DND-41 (cell line): ENCODE data around the gene MAGT1.

Experiments used
- ATAC-seq: fragments of 200-7000 bp; cut with Tn5 transposase; 3 replicates; pipeline ENCODE4 v1.9.1; 2021; ENCODE audit warnings: low read depth; ENCODE audit not compliant: insufficient read depth
- DNase-seq: peaks from one replicate; pipeline ENCODE4 v3.0.0-alpha.2; 2020
- H2AFZ ChIP-seq: 2 replicates; pipeline ENCODE4 v1.6.0; 2012; ENCODE audit warnings: low read depth, low read length
- H3K27ac ChIP-seq: 2 replicates; pipeline ENCODE4 v1.5.1; 2012; ENCODE audit warnings: low read length, inconsistent platforms
- H3K27me3 ChIP-seq: fragments of 200-600 bp; sonication (generic); 2 replicates; pipeline ENCODE4 v1.6.0; 2012; ENCODE audit warnings: low read length, mild to moderate bottlenecking, inconsistent platforms; ENCODE audit not compliant: insufficient read depth, poor library complexity
- H3K36me3 ChIP-seq: 2 replicates; pipeline ENCODE4 v1.5.1; 2012; ENCODE audit warnings: low read length, inconsistent platforms; ENCODE audit not compliant: insufficient read depth
- H3K4me1 ChIP-seq: 2 replicates; pipeline ENCODE4 v1.5.1; 2012; ENCODE audit warnings: mild to moderate bottlenecking, low read length; ENCODE audit not compliant: insufficient read depth
- H3K4me2 ChIP-seq: 2 replicates; pipeline ENCODE4 v1.6.0; 2012; ENCODE audit warnings: mild to moderate bottlenecking, moderate library complexity, low read length, inconsistent platforms; ENCODE audit not compliant: insufficient read depth
- H3K4me3 ChIP-seq, 2 experiments: fragments of 200-600 bp in 1 of 2; shearing (Covaris generic) in 1 of 2; 2 replicates each; pipeline ENCODE4 v1.5.1; 2012 to 2016; ENCODE audit warnings: inconsistent platforms in 2 of 2, low read length in 2 of 2, mild to moderate bottlenecking in 2 of 2, low read depth in 1 of 2, moderate library complexity in 1 of 2
- H3K79me2 ChIP-seq: 2 replicates; pipeline ENCODE4 v1.6.0; 2012; ENCODE audit warnings: low read length, inconsistent platforms; ENCODE audit not compliant: insufficient read depth
- H3K9ac ChIP-seq: 2 replicates; pipeline ENCODE4 v1.6.0; 2012; ENCODE audit warnings: low read depth, mild to moderate bottlenecking, inconsistent platforms, low read length, moderate library complexity
- H3K9me3 ChIP-seq: 2 replicates; pipeline ENCODE4 v1.5.1; 2012; ENCODE audit warnings: low read length, moderate library complexity, mild to moderate bottlenecking, inconsistent platforms; ENCODE audit not compliant: insufficient read depth, severe bottlenecking
- H4K20me1 ChIP-seq: 2 replicates; pipeline ENCODE4 v1.6.0; 2012; ENCODE audit warnings: low read length; ENCODE audit not compliant: insufficient read depth
- EZH2 ChIP-seq: IDR thresholded peaks from 3 replicates; pipeline ENCODE4 v1.6.1; 2012; ENCODE audit warnings: borderline replicate concordance, low read depth, mild to moderate bottlenecking, moderate library complexity, low read length, inconsistent platforms; ENCODE audit not compliant: severe bottlenecking
- TF ChIP-seq, protein P1 (sequence below): IDR thresholded peaks from 2 replicates; pipeline ENCODE4 v1.5.1; 2012; ENCODE audit warnings: borderline replicate concordance, low read length, moderate library complexity, mild to moderate bottlenecking; ENCODE audit not compliant: poor library complexity, severe bottlenecking; ENCODE audit errors: extremely low read depth

Gene MAGT1

DNA sequence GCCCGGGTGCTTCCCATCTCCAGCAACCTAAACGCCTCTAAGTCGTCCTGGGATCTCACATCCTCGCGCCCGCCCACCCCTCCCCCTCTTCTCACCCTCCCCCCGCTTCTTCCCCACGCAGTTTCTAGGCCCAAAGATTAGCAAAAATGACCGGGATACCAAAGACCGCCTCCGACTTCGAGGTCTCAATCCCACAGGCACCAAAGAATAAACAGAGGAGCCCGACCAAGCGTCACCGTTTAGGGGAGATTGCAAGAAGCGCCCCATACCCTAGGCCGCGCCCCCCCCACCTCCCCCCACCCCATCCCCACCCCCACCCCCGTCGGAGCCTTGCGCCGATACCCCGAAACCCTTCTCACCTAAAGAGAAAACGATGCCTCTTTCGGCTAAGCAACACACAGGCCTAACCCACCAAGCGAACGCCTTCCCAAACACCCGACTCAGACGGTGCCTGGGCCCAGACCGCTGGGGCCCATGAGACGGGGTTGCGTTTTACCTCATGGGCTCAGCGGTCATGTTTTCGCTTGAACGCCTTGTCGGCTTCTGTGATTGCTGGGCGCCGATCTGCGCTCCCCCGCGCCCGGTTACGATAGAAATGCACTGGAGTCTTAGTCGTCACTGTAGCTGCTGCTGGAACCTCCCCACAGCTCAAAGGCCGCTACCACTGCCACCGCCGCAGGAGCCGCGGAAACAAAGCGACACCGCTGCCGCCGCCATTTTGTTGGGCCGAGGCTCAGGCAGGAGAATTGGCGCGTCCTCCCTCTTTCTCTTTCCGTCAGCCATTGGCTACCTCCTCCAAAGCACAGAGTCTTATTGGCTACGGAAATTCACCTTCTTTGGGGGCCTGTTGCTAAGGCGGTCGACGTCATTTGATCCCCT is 109.5 kb downstream of the MAGT1 start, which contains the start of gene ATRX:
Gene ATRX, minus strand, starts transcription at position 731 of the 879 bp plus-strand sequence. Its CDS starts 215 bp downstream, at position 516.
- peak within 1 kb of the TSS; percentile 95 for H2AFZ ChIP-seq
- H3K27ac ChIP-seq = peak within 1 kb of the TSS; percentile 96
- H3K36me3 ChIP-seq = no peaks in the 10 kb centered on the region; the same call in 1 of the 2 replicates
- peak within 1 kb of the TSS; percentile 97 for H3K9ac ChIP-seq
- H3K9me3 ChIP-seq = no peaks in the 10 kb centered on the region
- TF ChIP-seq, protein P1, sequence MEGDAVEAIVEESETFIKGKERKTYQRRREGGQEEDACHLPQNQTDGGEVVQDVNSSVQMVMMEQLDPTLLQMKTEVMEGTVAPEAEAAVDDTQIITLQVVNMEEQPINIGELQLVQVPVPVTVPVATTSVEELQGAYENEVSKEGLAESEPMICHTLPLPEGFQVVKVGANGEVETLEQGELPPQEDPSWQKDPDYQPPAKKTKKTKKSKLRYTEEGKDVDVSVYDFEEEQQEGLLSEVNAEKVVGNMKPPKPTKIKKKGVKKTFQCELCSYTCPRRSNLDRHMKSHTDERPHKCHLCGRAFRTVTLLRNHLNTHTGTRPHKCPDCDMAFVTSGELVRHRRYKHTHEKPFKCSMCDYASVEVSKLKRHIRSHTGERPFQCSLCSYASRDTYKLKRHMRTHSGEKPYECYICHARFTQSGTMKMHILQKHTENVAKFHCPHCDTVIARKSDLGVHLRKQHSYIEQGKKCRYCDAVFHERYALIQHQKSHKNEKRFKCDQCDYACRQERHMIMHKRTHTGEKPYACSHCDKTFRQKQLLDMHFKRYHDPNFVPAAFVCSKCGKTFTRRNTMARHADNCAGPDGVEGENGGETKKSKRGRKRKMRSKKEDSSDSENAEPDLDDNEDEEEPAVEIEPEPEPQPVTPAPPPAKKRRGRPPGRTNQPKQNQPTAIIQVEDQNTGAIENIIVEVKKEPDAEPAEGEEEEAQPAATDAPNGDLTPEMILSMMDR = no peak
- no peak for TF ChIP-seq EZH2
- peaks cover 61% of the 10 kb centered on the region for H3K79me2 ChIP-seq
- peaks cover 20% of the 10 kb centered on the region; the same call in 1 of the 2 replicates for H4K20me1 ChIP-seq
- peak within 1 kb of the TSS; percentile 77 to 85 for H3K4me3 ChIP-seq
- peak within 1 kb of the TSS; percentile 82 for H3K4me2 ChIP-seq
- DNase-seq (peak; percentile 83), ATAC-seq (peak; percentile 97)
- no peaks in the 10 kb centered on the region for H3K27me3 ChIP-seq
- peaks cover 46% of the 10 kb centered on the region for H3K4me1 ChIP-seq

DNA sequence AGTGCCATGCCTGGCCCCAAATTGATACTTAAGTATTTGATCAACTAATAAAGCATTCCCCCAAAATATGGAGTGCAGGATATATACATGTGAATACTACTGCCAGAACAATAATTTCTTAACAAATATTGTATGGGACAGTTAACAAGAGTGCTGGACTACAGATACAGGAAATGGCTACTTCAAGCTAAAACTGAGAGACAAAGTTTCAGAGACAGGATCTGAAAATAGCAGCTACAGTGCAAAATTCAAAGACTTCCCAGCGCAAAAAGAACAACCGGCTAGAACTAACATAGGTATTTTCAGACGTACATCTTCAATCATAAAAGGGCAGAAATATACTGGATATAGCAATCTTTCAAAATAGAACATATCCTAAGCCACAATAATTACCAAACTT is 115.5 kb downstream of the MAGT1 start:
- no peak overlapping the region; the same call in 1 of the 2 replicates for H3K4me2 ChIP-seq
- H3K4me1 ChIP-seq = peaks cover 20% of the 10 kb centered on the region
- no peak overlapping the region for H3K27ac ChIP-seq
- no peak overlapping the region for H3K9ac ChIP-seq
- no peaks in the 10 kb centered on the region for H3K27me3 ChIP-seq
- peaks cover 57% of the 10 kb centered on the region; the same call in 1 of the 2 replicates for H4K20me1 ChIP-seq
- H2AFZ ChIP-seq = no peak overlapping the region
- no peaks in the 10 kb centered on the region for H3K36me3 ChIP-seq
- ATAC-seq (no peak), DNase-seq (no peak)
- no peak for TF ChIP-seq EZH2
- TF ChIP-seq, protein P1 = no peak
- peaks cover 99% of the 10 kb centered on the region for H3K79me2 ChIP-seq
- H3K9me3 ChIP-seq = no peaks in the 10 kb centered on the region
- H3K4me3 ChIP-seq = no peak overlapping the region

DNA sequence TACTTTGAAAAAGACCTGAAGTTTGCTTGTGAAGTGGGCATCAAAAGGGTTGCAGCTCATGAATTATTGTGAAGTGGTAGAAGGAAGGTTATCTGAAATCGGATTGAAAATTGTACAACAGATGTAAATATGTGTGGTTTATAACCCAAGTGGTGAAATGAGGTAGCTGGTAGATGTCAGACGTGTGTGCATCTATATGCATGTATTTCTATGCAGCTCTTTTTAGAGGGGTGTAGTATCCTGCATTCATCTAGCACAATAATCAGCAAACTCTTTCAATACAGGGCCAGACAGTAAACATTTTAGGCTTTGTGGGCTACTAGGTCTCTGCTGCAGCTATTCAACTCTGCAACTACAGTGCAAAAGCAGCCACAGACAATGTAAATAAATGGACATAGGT is 118.6 kb downstream of the MAGT1 start:
- no peak overlapping the region for H2AFZ ChIP-seq
- H3K9me3 ChIP-seq = no peaks in the 10 kb centered on the region
- H3K4me3 ChIP-seq = no peak overlapping the region
- H3K9ac ChIP-seq = no peak overlapping the region
- H3K79me2 ChIP-seq = peaks cover 99% of the 10 kb centered on the region
- H3K27me3 ChIP-seq = no peaks in the 10 kb centered on the region
- H4K20me1 ChIP-seq = peaks cover 60% of the 10 kb centered on the region
- H3K27ac ChIP-seq = no peak overlapping the region
- DNase-seq (no peak), ATAC-seq (no peak)
- H3K36me3 ChIP-seq = no peaks in the 10 kb centered on the region
- H3K4me1 ChIP-seq = peaks cover 2% of the 10 kb centered on the region; the same call in 1 of the 2 replicates
- no peak overlapping the region for H3K4me2 ChIP-seq
- TF ChIP-seq, protein P1 = no peak
- no peak for TF ChIP-seq EZH2
